GM18873 (cell line): ENCODE measurements around the gene INPP4B.

Source experiments
- ATAC-seq: cut with Tn5 transposase; IDR thresholded peaks from one replicate; pipeline ENCODE4 v1.9.1; 2021; ENCODE audit warnings: mild to moderate bottlenecking, moderate library complexity, moderate number of reproducible peaks; ENCODE audit not compliant: unreplicated experiment, low FRiP score

Gene INPP4B

GRCh38 chr4:142361981-142362380 is 484.1 kb downstream of the INPP4B start:
- no peak for ATAC-seq

GRCh38 chr4:142360657-142361056 is 485.4 kb downstream of the INPP4B start:
- ATAC-seq: no peak

- ATAC-seq: no peak
Observed at GRCh38 chr4:142358656-142359055, 487.4 kb downstream of the INPP4B start.

- no peak for ATAC-seq
Observed at GRCh38 chr4:142356801-142357200, 489.3 kb downstream of the INPP4B start.

- no peak for ATAC-seq
Observed at GRCh38 chr4:142356118-142356759, 489.9 kb downstream of the INPP4B start.

GRCh38 chr4:142355421-142355930 is 490.6 kb downstream of the INPP4B start:
- ATAC-seq: no peak

- no peak for ATAC-seq
Observed at GRCh38 chr4:142354794-142355420, 491.2 kb downstream of the INPP4B start.

GRCh38 chr4:142354041-142354440 is 492.1 kb downstream of the INPP4B start:
- no peak for ATAC-seq

- no peak for ATAC-seq
Observed at GRCh38 chr4:142353149-142353738, 492.9 kb downstream of the INPP4B start.

GRCh38 chr4:142352712-142353111 is 493.4 kb downstream of the INPP4B start:
- ATAC-seq: no peak

- ATAC-seq: no peak
Observed at GRCh38 chr4:142351958-142352357, 494.1 kb downstream of the INPP4B start.

GRCh38 chr4:142350871-142351270 is 495.2 kb downstream of the INPP4B start:
- no peak for ATAC-seq

GRCh38 chr4:142348613-142349021 is 497.5 kb downstream of the INPP4B start:
- no peak for ATAC-seq

GRCh38 chr4:142347241-142347640 is 498.9 kb downstream of the INPP4B start:
- no peak for ATAC-seq

GRCh38 chr4:142345924-142346323 is 500.2 kb downstream of the INPP4B start:
- ATAC-seq: no peak

GRCh38 chr4:142341268-142341667 is 504.8 kb downstream of the INPP4B start:
- ATAC-seq: no peak

GRCh38 chr4:142339053-142339452 is 507.0 kb downstream of the INPP4B start:
- no peak for ATAC-seq

- no peak for ATAC-seq
Observed at GRCh38 chr4:142336251-142336934, 509.7 kb downstream of the INPP4B start.

- ATAC-seq: no peak
Observed at GRCh38 chr4:142334931-142335330, 511.2 kb downstream of the INPP4B start.

GRCh38 chr4:142331646-142332045 is 514.5 kb downstream of the INPP4B start:
- no peak for ATAC-seq

GRCh38 chr4:142331132-142331531 is 515.0 kb downstream of the INPP4B start:
- no peak for ATAC-seq
